22Rv1 (cell line): ENCODE results near the gene GSK3B.

Experiments
- H3K27ac ChIP-seq: fragments of 450-650 bp; 2 replicates; pipeline ENCODE4 v1.5.1; 2017
- ZFX ChIP-seq: fragments of 450-650 bp; IDR thresholded peaks from 2 replicates; pipeline ENCODE4 v1.6.1; 2017; ENCODE audit warnings: antibody characterized with exemption, borderline replicate concordance
- TF ChIP-seq, protein P1 (sequence below): fragments of 450-650 bp; IDR thresholded peaks from 2 replicates; pipeline ENCODE4 v1.5.1; 2017; ENCODE audit warnings: mild to moderate bottlenecking

GSK3B gene

GRCh38 chr3:120113128-120114116 is 19.2 kb upstream of the GSK3B start:
- H3K27ac ChIP-seq: no peak overlapping the region
- TF ChIP-seq, protein P1, sequence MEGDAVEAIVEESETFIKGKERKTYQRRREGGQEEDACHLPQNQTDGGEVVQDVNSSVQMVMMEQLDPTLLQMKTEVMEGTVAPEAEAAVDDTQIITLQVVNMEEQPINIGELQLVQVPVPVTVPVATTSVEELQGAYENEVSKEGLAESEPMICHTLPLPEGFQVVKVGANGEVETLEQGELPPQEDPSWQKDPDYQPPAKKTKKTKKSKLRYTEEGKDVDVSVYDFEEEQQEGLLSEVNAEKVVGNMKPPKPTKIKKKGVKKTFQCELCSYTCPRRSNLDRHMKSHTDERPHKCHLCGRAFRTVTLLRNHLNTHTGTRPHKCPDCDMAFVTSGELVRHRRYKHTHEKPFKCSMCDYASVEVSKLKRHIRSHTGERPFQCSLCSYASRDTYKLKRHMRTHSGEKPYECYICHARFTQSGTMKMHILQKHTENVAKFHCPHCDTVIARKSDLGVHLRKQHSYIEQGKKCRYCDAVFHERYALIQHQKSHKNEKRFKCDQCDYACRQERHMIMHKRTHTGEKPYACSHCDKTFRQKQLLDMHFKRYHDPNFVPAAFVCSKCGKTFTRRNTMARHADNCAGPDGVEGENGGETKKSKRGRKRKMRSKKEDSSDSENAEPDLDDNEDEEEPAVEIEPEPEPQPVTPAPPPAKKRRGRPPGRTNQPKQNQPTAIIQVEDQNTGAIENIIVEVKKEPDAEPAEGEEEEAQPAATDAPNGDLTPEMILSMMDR: no peak
- no peak for TF ChIP-seq ZFX

DNA sequence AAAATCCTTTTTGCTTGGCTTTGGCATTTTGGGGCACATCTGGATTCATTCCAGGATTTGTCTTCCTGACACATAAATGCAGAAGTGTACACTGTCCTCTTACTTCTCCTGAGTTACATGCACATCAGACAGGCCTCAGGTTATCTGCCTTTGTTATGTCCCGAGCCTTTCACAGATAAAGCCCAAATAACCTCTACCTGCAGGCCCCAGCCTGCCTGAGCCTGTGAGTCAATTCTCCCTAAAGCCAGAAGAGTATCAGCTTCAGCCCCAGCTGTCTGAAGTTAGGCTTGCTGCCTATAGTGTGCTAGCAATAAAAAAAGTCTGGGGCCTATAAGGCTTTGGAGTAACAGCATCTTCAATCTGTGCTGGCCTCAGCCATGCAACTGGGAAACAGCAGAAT is 17.7 kb upstream of the GSK3B start:
- no peak overlapping the region for H3K27ac ChIP-seq
- no peak for TF ChIP-seq ZFX
- TF ChIP-seq, protein P1: no peak

- TF ChIP-seq, protein P1: no peak
- no peak for TF ChIP-seq ZFX
- no peak overlapping the region for H3K27ac ChIP-seq
These were observed 9.0 kb upstream of the GSK3B start for GRCh38 chr3:120103276-120103675.

- TF ChIP-seq, protein P1: no peak
- no peak for TF ChIP-seq ZFX
- no peak overlapping the region for H3K27ac ChIP-seq
These were observed 8.4 kb upstream of the GSK3B start for GRCh38 chr3:120102674-120103073.

DNA sequence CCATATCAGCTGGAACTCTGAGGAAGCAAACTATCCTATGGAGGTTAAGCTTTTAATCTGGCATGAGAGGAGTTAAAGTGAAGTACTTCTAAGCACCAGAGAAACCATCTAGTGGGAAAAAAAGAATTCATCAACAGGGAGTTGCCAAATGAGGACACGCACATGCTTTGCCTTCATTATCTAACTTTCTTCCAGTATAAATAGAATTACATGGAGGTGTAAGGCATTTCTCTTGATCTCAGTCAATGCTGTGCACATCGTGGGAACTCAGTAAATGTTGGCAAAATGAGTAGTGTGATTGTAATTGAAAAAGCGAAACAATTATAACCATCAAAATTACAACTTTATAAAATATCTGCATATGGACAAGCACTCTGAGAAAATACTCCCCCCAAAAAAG is 8.0 kb upstream of the GSK3B start:
- no peak overlapping the region for H3K27ac ChIP-seq
- TF ChIP-seq, protein P1: no peak
- TF ChIP-seq ZFX: no peak

DNA sequence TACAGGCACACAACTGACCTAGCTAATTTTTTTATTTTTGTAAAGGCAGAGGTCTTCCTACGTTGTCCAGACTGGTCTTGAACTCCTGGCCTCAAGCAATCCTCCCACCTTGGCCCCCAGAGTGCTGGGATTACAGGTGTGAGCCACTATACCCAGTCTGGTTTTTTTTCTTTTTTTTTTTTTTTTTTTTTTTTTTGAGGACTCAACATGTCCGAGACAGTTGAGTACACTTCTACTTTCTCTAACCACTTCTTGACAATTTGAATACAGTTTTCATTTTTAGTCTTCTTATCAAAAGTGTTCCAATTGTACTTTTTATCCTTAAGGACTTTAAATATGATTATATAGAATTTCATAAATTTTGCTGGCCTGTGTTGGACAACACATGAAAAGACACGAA is 7.4 kb upstream of the GSK3B start:
- TF ChIP-seq, protein P1: no peak
- TF ChIP-seq ZFX: no peak
- H3K27ac ChIP-seq: no peak overlapping the region

DNA sequence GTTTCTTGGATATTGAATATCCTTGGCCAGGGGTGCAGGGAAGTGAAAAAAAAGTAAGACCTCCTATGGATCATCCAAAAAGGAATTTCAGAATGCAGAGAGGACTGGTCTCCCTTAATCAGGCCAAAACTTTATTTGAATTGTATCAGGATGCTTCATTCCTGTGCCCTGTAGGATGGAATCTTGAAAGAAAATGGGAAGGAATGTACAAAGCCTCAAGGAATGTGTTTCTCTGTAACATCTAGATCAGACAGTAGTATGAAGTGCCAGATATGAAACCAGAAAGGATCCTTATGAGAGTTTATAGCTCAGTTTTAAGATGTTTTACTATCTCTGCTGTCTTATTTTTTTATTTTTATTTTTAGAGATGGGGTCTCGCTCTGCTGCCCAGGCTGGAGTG is 6.5 kb upstream of the GSK3B start:
- no peak overlapping the region for H3K27ac ChIP-seq
- TF ChIP-seq, protein P1: no peak
- TF ChIP-seq ZFX: no peak
